ENCODE measurements around the gene MC5R. TPM values are rescaled to one million over a fixed set of nuclear protein-coding genes. Genes with fewer than 3 reads are reported as not detected.

Gene MC5R
- total and polyA plus RNA-seq, 4 donors: not detected

DNA sequence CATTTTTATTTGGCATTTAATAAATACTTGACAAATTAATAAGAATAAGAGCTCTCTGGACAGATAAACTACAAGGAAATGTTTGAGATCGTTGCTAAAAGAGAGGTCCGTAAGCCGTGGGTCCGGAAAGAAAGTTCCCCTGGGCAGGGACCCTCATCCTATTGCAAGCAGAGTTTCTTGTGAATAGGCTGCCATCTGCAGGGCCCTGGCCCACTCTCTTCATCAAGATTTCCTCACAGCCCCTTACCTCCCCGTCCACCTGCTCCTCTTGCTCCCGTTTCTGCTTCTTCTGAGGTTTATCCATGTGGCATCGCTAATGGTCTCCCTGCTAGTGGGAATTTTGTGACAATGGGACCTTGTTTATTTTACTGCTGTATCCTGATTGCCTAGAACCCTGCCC, 30.1 kb upstream of the MC5R start:
- no peak for ATAC-seq (ENCODE audit: insufficient read depth, low FRiP score)
- Histone ChIP-seq H3K4me3 (no peak overlapping the region), H3K9ac (ENCODE audit: insufficient read depth in 1 of 2, low read length in 2 of 2) (no peak overlapping the region), H3K9me3 (ENCODE audit: control insufficient read depth in 4 of 4, insufficient read depth in 3 of 4, low read length in 3 of 4) (peaks cover 0 to 2% (median 0%) of the 10 kb centered on the region in 4 donors), H3K27ac (ENCODE audit: low read depth in 1 of 2, low read length in 1 of 2) (no peak overlapping the region), H3K36me3 (ENCODE audit: control insufficient read depth in 4 of 4, insufficient read depth in 4 of 4, low read length in 4 of 4) (no peaks in the 10 kb centered on the region), H3K27me3 (ENCODE audit: control insufficient read depth in 3 of 3, insufficient read depth in 3 of 3, low read length in 2 of 3) (peaks cover 0 to 3% (median under 1%) of the 10 kb centered on the region in 3 donors), H3K4me1 (ENCODE audit: control insufficient read depth in 5 of 5, insufficient read depth in 5 of 5, low read length in 5 of 5) (no peaks in the 10 kb centered on the region)
- 32 to 40% methylated on average over 7 of the region's 7 CpGs for WGBS, 2 donors
- TF ChIP-seq, protein P1, sequence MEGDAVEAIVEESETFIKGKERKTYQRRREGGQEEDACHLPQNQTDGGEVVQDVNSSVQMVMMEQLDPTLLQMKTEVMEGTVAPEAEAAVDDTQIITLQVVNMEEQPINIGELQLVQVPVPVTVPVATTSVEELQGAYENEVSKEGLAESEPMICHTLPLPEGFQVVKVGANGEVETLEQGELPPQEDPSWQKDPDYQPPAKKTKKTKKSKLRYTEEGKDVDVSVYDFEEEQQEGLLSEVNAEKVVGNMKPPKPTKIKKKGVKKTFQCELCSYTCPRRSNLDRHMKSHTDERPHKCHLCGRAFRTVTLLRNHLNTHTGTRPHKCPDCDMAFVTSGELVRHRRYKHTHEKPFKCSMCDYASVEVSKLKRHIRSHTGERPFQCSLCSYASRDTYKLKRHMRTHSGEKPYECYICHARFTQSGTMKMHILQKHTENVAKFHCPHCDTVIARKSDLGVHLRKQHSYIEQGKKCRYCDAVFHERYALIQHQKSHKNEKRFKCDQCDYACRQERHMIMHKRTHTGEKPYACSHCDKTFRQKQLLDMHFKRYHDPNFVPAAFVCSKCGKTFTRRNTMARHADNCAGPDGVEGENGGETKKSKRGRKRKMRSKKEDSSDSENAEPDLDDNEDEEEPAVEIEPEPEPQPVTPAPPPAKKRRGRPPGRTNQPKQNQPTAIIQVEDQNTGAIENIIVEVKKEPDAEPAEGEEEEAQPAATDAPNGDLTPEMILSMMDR (IDR thresholded peaks at IDR 0.05; ENCODE audit: control extremely low read depth, extremely low read depth): no peak
- DNase-seq: no peak

DNA sequence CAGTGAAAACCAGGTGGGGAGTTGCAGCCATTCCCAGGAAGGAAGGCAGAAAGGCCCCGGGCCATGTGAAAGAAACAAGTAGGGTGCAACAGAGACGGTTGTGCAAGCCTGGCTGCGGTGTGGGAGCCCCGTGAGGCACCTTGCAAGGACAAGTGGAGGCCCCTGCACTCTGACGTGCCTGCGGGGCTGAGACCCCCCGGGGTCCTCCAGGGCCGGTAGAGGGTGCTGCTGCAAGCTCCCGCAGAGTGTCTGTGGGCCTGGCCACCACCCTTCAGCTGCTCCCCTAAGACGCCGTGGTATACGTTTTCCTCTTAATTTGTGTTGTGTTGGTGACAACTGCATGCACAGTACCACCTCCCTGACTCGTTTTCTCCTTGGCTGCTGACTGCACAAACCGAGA, 27.4 kb upstream of the MC5R start:
- H3K27me3 ChIP-seq (ENCODE audit: control insufficient read depth in 3 of 3, insufficient read depth in 3 of 3, low read length in 2 of 3): peaks cover 3 to 11% (median 7%) of the 10 kb centered on the region in 3 donors
- TF ChIP-seq, protein P1 (IDR thresholded peaks at IDR 0.05; ENCODE audit: control extremely low read depth, extremely low read depth): no peak
- H3K9me3 ChIP-seq (ENCODE audit: control insufficient read depth in 4 of 4, insufficient read depth in 3 of 4, low read length in 3 of 4): peaks cover 0 to 2% (median 0%) of the 10 kb centered on the region in 4 donors
- H3K27ac ChIP-seq (ENCODE audit: low read depth in 1 of 2, low read length in 1 of 2): no peak overlapping the region
- no peaks in the 10 kb centered on the region for H3K36me3 ChIP-seq (ENCODE audit: control insufficient read depth in 4 of 4, insufficient read depth in 4 of 4, low read length in 4 of 4)
- H3K4me1 ChIP-seq (ENCODE audit: control insufficient read depth in 5 of 5, insufficient read depth in 5 of 5, low read length in 5 of 5): peaks cover 0 to 5% (median 0%) of the 10 kb centered on the region in 5 donors
- WGBS, 2 donors: 81 to 84% methylated on average over 14 of the region's 14 CpGs
- no peak for DNase-seq
- no peak overlapping the region for H3K4me3 ChIP-seq
- ATAC-seq (ENCODE audit: insufficient read depth, low FRiP score): no peak
- no peak overlapping the region for H3K9ac ChIP-seq (ENCODE audit: insufficient read depth in 1 of 2, low read length in 2 of 2)

DNA sequence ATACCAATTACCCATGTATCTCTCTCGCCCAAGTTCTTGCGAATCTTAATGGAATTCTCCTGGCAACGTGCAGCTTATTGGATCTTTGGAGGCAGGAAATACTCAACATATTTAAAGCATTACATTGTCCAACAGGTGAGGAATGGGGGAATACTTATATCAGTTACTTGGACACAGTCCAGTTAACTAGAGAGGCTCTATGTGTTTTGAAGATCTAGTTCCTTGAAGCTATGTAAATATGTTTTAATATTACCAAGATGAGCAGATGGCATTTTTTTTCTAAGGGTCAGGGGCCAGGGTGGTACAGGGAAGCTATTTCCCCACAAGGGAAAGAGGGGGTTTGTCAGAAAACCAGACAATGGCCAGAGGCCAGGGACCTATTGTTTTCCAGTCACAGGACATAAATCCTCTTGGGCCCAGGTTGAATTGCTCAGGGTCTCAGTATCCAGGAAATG, 26.8 kb upstream of the MC5R start:
- no peaks in the 10 kb centered on the region for H3K36me3 ChIP-seq (ENCODE audit: control insufficient read depth in 4 of 4, insufficient read depth in 4 of 4, low read length in 4 of 4)
- no peak overlapping the region for H3K27ac ChIP-seq (ENCODE audit: low read depth in 1 of 2, low read length in 1 of 2)
- H3K4me3 ChIP-seq: no peak overlapping the region
- peak in 1 of 3 donors; percentile 9 for DNase-seq
- peaks cover 0 to 5% (median 0%) of the 10 kb centered on the region in 5 donors for H3K4me1 ChIP-seq (ENCODE audit: control insufficient read depth in 5 of 5, insufficient read depth in 5 of 5, low read length in 5 of 5)
- 41 to 56% methylated on average over 3 of the region's 3 CpGs for WGBS, 2 donors
- H3K27me3 ChIP-seq (ENCODE audit: control insufficient read depth in 3 of 3, insufficient read depth in 3 of 3, low read length in 2 of 3): peaks cover 4 to 11% (median 7%) of the 10 kb centered on the region in 3 donors
- TF ChIP-seq, protein P1 (IDR thresholded peaks at IDR 0.05; ENCODE audit: control extremely low read depth, extremely low read depth): no peak
- H3K9ac ChIP-seq (ENCODE audit: insufficient read depth in 1 of 2, low read length in 2 of 2): no peak overlapping the region
- peaks cover 0 to 2% (median 0%) of the 10 kb centered on the region in 4 donors for H3K9me3 ChIP-seq (ENCODE audit: control insufficient read depth in 4 of 4, insufficient read depth in 3 of 4, low read length in 3 of 4)
- no peak for ATAC-seq (ENCODE audit: insufficient read depth, low FRiP score)

DNA sequence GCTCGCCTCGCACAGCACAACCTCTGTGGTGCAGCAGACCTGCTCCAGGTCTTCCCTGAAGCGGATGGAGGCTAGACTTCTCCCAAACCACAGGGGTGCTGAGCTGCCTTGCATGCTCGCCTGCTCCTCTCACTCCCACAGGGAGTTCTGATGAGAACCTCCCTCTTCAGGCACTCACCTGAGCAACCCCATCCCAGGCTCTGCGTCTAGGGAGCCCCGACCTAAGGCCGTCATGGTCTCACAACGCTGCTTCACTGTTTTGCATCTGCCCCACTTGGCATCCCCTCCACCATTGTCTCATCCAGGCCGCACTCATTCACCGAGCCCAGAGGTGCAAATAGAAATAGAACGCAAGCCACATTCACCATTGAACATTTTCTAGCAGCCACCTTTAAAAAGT, 24.6 kb upstream of the MC5R start:
- Histone ChIP-seq H3K9me3 (ENCODE audit: control insufficient read depth in 4 of 4, insufficient read depth in 3 of 4, low read length in 3 of 4) (no peaks in the 10 kb centered on the region), H3K27me3 (ENCODE audit: control insufficient read depth in 3 of 3, insufficient read depth in 3 of 3, low read length in 2 of 3) (peaks cover 6 to 11% (median 11%) of the 10 kb centered on the region in 3 donors), H3K9ac (ENCODE audit: insufficient read depth in 1 of 2, low read length in 2 of 2) (no peak overlapping the region), H3K27ac (ENCODE audit: low read depth in 1 of 2, low read length in 1 of 2) (no peak overlapping the region), H3K4me3 (no peak overlapping the region), H3K36me3 (ENCODE audit: control insufficient read depth in 4 of 4, insufficient read depth in 4 of 4, low read length in 4 of 4) (no peaks in the 10 kb centered on the region), H3K4me1 (ENCODE audit: control insufficient read depth in 5 of 5, insufficient read depth in 5 of 5, low read length in 5 of 5) (peaks cover 0 to 5% (median 0%) of the 10 kb centered on the region in 5 donors)
- TF ChIP-seq, protein P1 (IDR thresholded peaks at IDR 0.05; ENCODE audit: control extremely low read depth, extremely low read depth): no peak
- 92 to 93% methylated on average over 11 of the region's 11 CpGs for WGBS, 2 donors
- ATAC-seq (ENCODE audit: insufficient read depth, low FRiP score): no peak
- no peak for DNase-seq
